Activated CD8-positive, alpha-beta T cell treated with anti-CD3 and anti-CD28 coated beads for 36 hours (primary cell): ENCODE data around the gene BCAR1. TPM values are rescaled to one million over a fixed set of nuclear protein-coding genes. Genes with fewer than 3 reads are reported as not detected.

Source experiments
- ATAC-seq: fragments of 200-7000 bp; cut with Tn5 transposase; one replicate; pipeline ENCODE4 v1.10.0; 2021; ENCODE audit warnings: mild to moderate bottlenecking, moderate library complexity
- CTCF ChIA-PET: fragments of 350-600 bp; sonication (Branson Sonifier 250); formaldehyde crosslinking; loops from one replicate; lab custom pipeline; 2021; ENCODE audit warnings: antibody characterized with exemption; lab: Charles Lee
- POLR2A ChIA-PET: fragments of 350-600 bp; sonication (Branson Sonifier 250); formaldehyde crosslinking; loops from one replicate; lab custom pipeline; 2021; ENCODE audit warnings: antibody characterized with exemption; lab: Charles Lee
- DNase-seq: peaks from one replicate; pipeline ENCODE4 v3.0.0-alpha.2; 2020
- H3K27ac Mint-ChIP-seq: one replicate; pipeline ENCODE4 v1.8.0; 2021; ENCODE audit warnings: mild to moderate bottlenecking, mixed read lengths
- H3K27me3 Mint-ChIP-seq: one replicate; pipeline ENCODE4 v1.8.0; 2021; ENCODE audit warnings: mixed read lengths
- H3K36me3 Mint-ChIP-seq: one replicate; pipeline ENCODE4 v1.8.0; 2021; ENCODE audit warnings: low read depth, mixed read lengths
- H3K4me1 Mint-ChIP-seq: one replicate; pipeline ENCODE4 v1.8.0; 2021; ENCODE audit warnings: low read depth, mixed read lengths
- H3K4me3 Mint-ChIP-seq: one replicate; pipeline ENCODE4 v1.8.0; 2021; ENCODE audit warnings: mild to moderate bottlenecking, moderate library complexity, mixed read lengths
- H3K9me3 Mint-ChIP-seq: one replicate; pipeline ENCODE4 v1.8.0; 2021; ENCODE audit warnings: mixed read lengths
- intact Hi-C: fragments of 100-400 bp; cut with micrococcal nuclease; formaldehyde crosslinking; loops from one replicate; pipeline ENCODE4 v1.10.0; 2022
- total RNA-seq, 2 experiments: library from RNA; stranded (reverse); gene quantifications; one replicate each; pipeline ENCODE4 v1.2.3, GENCODE V29; 2021
- TF ChIP-seq, protein P1 (sequence below): fragments of 200-600 bp; IDR thresholded peaks from one replicate; pipeline ENCODE4 v1.8.0; 2022; ENCODE audit warnings: antibody characterized with exemption, mild to moderate bottlenecking

Gene BCAR1
- total RNA-seq, 2 experiments from 2014 or later, result 0.34 to 0.87 TPM

DNA sequence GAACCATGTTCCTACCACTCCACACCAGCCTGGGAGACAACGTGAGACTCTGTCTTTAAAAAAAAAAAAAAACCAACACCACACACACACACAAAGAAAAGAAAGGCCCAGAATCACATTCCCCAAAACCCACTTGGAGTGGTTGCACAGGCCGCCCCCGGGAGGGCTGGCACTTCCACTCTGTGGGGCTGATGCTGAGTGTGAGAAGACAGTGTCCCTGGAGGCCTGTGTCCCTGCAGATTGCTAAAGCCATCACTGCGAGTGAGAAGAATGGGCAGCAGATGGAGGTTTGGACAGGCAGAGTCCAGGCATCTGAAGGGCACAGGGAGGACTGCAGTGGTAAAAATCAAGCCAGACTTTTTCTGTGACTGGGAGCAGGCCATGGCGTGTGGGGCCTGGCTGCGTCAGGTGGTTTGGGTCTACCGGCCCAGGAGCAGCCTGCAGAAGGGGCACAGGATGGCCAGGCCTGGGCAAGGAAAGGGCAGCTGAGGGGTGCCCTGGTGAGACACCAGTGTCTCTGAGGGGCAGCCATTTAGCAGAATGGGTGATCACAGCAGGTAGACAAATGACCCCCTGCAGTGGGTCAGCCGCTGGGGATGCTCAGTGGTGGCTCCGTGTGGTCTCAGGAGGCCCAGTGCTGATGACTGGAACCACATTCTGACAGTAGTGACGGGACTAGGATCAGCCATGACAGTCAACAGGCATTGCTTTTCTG, 57.5 kb downstream of the BCAR1 start:
- H3K4me1 Mint-ChIP-seq, result no peaks in the 10 kb centered on the region

DNA sequence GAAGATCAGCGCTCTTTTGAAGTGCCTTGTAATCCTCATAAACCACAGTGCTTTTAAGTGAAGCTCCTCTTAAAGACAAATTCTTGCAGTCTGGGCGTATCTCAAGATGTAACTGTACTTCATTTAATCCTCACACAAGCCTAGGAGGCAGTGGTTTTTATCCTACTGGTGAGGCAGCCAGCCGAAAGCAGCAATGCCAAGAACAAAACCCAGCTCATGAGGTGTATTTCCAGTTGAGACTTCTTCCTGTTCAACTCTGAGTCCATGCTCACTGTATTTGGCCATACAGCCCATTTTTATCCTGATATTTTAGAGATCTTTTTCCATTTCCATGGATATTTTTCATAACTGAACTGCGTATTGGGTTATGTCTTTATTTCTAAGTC, 58.2 kb downstream of the BCAR1 start:
- ChIA-PET POLR2A (interaction anchor here (0.6 kb wide), 1 partner anchor 29 kb away, joined by 3 read pairs; no protein-coding TSS in a partner anchor), CTCF (no interaction called here)
- no peak overlapping the region for H3K4me3 Mint-ChIP-seq
- no peaks in the 10 kb centered on the region for H3K4me1 Mint-ChIP-seq
- H3K27ac Mint-ChIP-seq, result no peak overlapping the region
- DNase-seq (no peak), ATAC-seq (no peak)
- TF ChIP-seq, protein P1, sequence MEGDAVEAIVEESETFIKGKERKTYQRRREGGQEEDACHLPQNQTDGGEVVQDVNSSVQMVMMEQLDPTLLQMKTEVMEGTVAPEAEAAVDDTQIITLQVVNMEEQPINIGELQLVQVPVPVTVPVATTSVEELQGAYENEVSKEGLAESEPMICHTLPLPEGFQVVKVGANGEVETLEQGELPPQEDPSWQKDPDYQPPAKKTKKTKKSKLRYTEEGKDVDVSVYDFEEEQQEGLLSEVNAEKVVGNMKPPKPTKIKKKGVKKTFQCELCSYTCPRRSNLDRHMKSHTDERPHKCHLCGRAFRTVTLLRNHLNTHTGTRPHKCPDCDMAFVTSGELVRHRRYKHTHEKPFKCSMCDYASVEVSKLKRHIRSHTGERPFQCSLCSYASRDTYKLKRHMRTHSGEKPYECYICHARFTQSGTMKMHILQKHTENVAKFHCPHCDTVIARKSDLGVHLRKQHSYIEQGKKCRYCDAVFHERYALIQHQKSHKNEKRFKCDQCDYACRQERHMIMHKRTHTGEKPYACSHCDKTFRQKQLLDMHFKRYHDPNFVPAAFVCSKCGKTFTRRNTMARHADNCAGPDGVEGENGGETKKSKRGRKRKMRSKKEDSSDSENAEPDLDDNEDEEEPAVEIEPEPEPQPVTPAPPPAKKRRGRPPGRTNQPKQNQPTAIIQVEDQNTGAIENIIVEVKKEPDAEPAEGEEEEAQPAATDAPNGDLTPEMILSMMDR, result no peak
- no peaks in the 10 kb centered on the region for H3K36me3 Mint-ChIP-seq
- intact Hi-C loops, result no loop called here
- H3K27me3 Mint-ChIP-seq, result peaks cover 11% of the 10 kb centered on the region
- H3K9me3 Mint-ChIP-seq, result no peaks in the 10 kb centered on the region

More for the DNA sequence above, 57.5 kb downstream of the BCAR1 start:
- ATAC-seq (no peak), DNase-seq (no peak)
- intact Hi-C loops, result no loop called here
- Mint-ChIP-seq H3K27ac (no peak overlapping the region), H3K4me3 (no peak overlapping the region), H3K27me3 (peaks cover 13% of the 10 kb centered on the region), H3K9me3 (no peaks in the 10 kb centered on the region), H3K36me3 (no peaks in the 10 kb centered on the region)
- ChIA-PET POLR2A (interaction anchor here (0.6 kb wide), 1 partner anchor 30 kb away, joined by 3 read pairs; no protein-coding TSS in a partner anchor), CTCF (no interaction called here)
- TF ChIP-seq, protein P1, result no peak

DNA sequence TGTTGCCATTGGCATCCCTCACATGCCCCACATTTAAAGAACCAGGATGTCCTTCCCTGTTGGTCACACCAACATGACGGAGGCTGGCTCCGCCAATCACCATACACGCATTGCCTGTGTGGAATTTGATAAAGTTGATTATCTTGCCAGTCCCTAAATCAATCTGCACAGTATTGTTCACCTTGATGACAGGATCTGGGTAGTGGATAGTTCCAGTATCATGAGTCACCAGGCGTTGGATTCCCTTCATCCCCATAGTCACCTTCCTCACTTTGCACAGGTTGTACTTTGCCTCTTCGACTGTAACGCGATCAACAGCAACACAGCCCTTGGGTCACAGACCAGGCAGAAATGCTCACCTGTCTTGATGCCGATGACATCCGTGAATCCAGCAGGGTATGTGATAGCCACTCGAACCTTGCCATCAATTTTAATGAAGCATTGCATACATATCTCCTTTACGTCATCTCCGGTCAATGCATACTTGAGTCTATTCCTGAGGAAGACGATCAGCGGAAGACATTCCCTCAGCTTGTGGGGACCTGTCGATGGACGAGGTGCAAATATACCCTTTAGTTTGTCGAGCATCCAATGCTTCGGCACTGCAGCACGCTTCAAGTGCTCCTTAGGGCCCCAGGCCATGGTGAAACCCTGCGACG, 58.7 kb downstream of the BCAR1 start:
- intact Hi-C loops, result no loop called here
- CTCF ChIA-PET, result no interaction called here

DNA sequence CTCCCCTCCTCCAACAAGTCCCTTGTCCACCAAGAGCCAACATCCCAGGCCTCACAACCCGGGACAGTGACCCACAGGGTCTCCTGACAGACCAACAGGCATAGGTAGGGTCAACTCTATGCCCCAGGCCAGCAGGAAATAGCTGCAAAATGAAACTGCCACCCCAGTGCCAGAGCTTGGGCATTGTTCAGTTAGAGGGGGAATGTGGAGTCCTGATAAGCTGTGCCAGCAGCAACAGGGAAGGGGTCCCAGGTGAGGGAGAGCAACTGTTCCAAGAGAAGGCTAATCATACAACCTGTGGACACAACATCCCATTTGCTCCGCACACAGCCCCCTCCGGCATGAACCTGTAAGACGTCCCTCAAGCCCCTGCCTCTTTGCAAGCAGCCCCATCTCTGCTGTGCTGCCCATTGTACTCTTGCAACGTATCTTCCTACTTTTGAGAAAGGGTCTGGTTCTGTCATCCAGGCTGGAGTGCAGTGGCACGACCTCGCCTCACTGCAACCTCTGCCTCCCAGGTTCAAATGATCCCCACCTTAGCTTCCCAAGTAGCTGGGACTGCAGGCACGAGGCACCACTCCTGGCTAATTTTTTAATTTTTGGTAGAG, 61.7 kb downstream of the BCAR1 start:
- H3K9me3 Mint-ChIP-seq, result no peaks in the 10 kb centered on the region
- H3K4me3 Mint-ChIP-seq, result no peak overlapping the region
- DNase-seq, result no peak
- no peaks in the 10 kb centered on the region for H3K4me1 Mint-ChIP-seq
- intact Hi-C loops, result no loop called here
- CTCF ChIA-PET, result interaction anchor here (3.4 kb wide), 1 partner anchor 9 kb away, joined by 21 read pairs; no protein-coding TSS in a partner anchor
- POLR2A ChIA-PET, result no interaction called here
- TF ChIP-seq, protein P1, result no peak
- no peaks in the 10 kb centered on the region for H3K27me3 Mint-ChIP-seq
- no peaks in the 10 kb centered on the region for H3K36me3 Mint-ChIP-seq
- H3K27ac Mint-ChIP-seq, result no peak overlapping the region
- ATAC-seq, result no peak

More for the DNA sequence above, 58.7 kb downstream of the BCAR1 start:
- peaks cover 5% of the 10 kb centered on the region for H3K27me3 Mint-ChIP-seq
- TF ChIP-seq, protein P1, result no peak
- no peak for DNase-seq
- no peaks in the 10 kb centered on the region for H3K4me1 Mint-ChIP-seq
- no peak overlapping the region for H3K27ac Mint-ChIP-seq
- POLR2A ChIA-PET, result interaction anchor here (0.6 kb wide), 1 partner anchor 28 kb away, joined by 3 read pairs; no protein-coding TSS in a partner anchor
- no peaks in the 10 kb centered on the region for H3K9me3 Mint-ChIP-seq
- no peak overlapping the region for H3K4me3 Mint-ChIP-seq
- H3K36me3 Mint-ChIP-seq, result no peaks in the 10 kb centered on the region
- ATAC-seq, result no peak
